Breast epithelium (tissue), 3 donors: ENCODE measurements around the gene TEX2.

ENCODE experiments used
- CTCF ChIP-seq, 3 donors: fragments of 450-650 bp; IDR thresholded peaks; one replicate each; pipeline ENCODE4 v1.5.1; 2016 to 2017; ENCODE audit warnings: antibody characterized with exemption in 3 of 3, mild to moderate bottlenecking in 3 of 3, moderate library complexity in 3 of 3
- POLR2A ChIP-seq: fragments of 450-650 bp; IDR thresholded peaks from one replicate; pipeline ENCODE4 v1.6.1; 2016; ENCODE audit warnings: antibody characterized with exemption, mild to moderate bottlenecking, moderate library complexity

- no peak for TF ChIP-seq CTCF (IDR thresholded peaks at IDR 0.05)
- TF ChIP-seq POLR2A = no peak
These were observed 108.8 kb downstream of the TEX2 start for GRCh38 chr17:64154313-64154695.
